Cerebellar nuclear complex (tissue), 1 donor: ENCODE results near the gene DSP.

ENCODE experiments used
- DNase-seq, 2 experiments: peaks; one replicate each; lab custom pipeline; 2025; lab: John Stamatoyannopoulos, UW

Gene DSP

DNA sequence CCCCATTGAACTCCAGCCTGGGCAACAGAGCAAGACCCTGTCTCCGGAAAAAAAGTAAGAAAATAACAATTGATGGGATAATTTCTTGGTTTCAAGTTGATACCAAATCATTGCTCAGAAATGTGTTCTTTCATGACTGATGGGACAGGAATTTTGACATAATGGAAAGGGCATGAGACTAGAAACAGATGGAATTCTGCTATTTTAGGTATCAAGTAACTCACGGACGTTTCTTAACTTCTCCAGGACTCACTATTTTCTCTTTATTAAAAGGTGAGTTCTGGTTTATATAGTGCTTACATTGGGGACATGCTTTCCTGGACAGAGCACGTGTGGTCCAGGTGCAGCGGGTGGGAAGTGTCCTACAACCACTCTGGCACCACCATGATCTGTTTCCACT, 6.0 kb upstream of the DSP start:
- DNase-seq, result no peak

DNA sequence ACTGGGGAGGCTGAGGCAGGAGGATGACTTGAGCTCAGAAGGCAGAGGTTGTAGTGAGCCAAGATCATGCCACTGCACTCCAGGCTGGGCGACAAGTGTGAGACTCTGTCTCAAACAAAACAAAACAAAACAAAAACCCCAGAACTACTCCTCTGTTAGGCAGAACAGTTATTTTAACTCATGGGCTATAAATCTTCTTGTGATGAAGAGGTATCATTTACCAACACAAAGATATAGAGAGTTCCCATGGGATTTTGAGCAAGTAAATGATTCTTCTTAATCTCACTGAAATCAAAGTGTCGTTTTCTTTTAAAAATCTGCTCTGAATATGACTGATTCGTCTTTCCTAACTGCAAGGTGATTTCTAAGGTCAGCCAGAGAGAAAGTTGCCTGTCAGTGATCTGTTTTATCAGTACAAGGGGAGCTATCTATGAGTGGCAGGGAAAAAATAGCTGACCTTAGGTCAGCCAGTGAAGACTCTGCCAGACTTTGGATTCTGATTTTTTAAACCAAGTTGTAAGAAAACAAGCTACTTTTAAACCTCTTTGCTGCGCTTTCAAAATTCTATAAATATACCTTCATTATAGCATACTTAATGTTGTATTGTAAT, 3.8 kb upstream of the DSP start:
- DNase-seq, result no peak

DNA sequence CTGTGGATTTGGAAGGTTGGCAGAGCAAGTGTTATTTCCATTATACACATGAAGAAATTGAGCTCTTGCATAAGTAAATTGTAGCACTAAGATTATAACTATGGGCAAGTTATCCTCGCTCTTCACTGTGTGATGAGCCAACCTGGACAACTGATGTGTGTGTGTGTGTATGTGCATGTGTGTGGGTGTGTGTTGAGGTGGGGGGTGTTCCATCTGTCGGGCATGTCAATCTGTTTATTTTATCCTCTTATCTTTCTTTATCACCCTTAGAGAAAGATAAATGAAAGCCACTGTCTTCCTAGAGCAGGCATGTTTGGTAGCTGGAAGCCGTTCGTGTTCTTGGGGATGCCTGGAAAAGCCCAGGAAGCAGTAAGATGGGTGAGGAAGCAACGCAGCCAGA, 3.0 kb upstream of the DSP start:
- DNase-seq, result no peak

DNA sequence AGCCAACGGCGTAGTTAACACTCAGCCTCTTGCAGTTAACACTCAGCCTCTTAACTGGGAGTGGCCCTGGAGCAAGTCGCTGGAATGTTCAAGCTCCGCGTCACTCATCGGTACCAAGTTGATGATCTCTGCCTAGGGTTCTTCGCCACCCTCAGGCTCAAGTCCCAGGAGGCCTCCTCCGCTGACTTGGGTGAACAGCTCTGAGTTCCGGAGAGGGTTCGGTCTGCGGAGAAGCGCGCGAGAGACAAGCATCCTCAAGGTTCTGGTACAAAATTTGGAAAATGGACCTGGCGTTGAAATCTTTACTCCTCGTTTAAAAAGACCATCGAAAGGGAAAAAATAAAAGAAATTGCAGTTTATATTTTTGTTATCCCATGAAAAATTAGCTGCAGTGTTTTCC, 876 bp upstream of the DSP start:
- no peak for DNase-seq

DNA sequence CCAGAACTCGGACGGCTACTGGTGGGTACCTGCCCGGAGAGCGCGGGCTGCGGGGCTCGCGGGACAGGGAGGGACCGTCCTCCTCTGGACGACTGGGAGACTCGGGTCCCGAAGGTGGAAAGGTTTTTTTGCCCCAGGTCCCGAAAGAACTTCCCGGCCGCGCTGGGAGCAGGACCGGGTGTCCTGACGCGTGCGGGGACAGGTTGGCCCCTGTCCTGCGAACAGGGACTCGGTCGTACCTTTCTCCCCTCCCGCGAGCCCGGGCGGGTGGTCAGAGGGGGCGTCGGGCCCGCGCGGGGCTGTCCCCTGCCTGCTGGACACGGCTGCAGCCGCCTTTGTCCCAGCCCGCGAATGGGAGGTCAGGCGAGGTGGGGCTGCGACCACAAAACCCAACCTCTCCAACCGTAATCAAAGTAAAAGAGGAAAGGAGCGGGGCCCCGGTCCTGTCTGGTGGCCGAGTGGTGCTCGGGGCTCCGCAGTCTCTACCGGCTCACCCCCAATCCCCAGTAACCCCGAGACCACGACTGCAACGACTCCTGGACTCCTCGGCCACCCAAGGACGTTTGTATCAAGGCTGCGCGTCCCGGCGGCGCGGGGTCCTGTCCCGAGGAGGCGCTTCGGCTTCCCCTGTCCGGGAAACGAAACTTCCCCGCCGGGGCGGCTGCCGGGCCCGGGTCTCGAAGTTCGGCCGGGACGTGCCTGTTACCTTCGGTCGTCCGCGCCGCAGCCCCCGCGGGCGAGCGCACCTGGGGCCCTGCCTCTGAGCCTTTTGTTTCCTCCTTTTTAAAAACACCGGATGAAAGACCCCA, 798 bp downstream of the DSP start:
- no peak for DNase-seq

DNA sequence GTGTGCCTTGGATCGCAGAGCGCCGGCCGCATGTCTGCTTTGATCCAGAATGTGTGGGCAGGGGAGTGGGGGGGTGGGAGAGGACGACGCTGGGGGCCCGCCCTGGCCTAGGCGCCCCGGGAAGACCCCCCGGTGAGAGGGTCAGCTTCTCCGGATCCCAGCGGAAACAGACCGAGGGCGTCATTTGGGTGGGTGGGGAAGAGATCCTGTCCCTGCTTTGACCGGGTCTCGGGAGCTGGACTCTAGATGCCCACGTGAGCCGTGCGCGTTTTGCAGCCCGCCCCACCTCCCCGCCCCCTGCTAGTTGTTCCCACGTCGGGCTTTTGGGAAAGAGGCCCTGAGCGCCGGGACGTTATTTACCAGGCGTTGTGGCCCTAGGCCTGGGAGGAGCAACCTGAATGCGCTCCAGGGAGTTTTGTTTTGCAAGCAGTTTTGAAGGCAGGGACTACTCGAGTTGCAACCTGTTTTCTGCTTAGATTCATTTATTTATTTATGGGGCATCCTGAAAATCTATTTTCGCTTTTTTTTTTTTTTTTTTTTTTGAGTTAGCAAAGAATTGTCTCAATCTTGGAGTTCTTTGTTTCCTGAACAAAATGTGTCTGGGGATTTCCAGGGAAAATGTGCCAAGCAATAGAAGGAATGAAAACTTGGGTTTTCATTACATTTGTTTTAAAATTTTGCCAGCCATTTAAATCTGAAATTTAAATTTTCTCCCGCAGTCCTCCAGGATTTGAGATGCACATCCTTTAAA, 1.6 kb downstream of the DSP start:
- no peak for DNase-seq

DNA sequence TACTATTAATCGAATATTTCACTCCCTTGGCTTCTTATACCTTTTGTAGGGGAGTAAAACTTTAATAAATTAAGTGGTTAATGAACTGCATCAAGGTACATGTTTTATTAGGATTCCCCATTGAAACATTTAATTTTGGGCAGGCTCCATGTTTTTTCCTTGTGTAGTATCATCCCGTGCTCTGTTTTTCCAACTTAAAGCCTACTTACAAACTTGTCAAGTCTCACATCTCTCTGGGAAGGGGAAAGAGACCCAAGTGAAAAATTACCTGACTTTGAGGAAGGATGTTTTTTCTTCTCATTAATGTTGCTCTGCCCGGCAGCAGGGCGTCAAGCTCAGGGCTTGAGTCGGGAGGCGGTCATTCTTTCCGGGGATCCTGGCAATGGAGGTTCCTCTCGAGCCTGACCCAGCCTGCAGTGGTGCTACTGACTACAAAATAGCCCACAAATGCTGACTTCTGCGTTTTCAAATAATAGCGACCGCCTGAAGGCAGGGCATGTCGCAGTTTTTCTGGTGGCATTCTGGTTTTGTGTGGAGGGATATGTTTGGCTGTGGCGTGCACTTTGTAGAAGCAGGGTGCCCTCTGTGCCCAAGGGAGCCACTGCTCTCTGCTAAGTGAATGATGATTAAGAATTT, 2.4 kb downstream of the DSP start:
- no peak for DNase-seq

DNA sequence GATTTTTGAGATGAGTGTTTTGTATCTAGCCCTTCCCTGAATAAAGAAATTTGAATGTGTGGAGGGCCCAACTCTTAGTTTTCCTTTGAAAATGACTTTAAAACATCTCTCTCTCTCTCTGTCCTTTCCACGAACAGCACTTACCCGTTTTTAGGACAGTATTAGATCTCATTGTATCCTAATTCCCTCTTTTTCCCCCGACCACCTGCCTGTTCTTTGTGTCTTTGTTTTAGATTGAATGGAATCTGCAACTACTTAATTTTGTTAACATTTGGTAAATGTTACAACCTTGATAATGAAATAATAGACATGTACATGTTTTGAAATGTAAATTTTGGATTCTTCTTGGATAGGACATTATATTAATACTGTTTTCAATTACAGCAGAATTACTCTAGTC, 3.1 kb downstream of the DSP start:
- DNase-seq, result no peak

DNA sequence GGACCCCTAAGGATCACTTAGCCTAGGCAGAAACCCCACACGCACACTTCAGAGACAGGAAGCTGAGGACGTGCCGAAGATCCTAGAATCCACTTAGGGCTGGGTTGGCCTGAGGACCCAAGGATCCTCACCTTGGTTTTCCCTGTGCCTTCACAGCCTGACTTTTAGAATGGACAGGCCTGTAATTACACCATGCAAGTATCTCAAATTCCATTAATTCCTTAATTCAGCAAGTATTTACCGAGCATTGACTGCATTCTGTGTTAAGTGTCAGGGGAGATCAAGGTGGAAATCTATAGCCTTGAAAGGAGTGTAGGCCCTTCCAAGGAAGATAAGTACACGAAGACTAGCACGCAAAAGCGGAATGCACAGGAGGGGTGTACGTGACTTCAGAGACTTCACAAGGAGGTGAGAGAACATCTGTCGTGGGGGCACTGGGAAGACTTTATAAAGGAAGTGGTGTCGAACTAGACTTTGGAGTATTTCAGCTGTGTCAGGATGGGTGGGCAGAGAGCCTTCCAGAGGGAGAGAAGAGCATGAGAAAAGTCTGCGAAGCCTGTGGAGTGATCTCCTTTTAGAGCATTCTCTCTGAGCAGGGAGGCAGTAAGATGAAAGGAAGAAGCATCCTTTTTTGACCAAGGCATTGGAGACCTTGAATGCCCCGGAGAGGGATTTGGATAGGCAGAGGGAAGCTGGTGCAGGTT, 4.0 kb downstream of the DSP start:
- no peak for DNase-seq

DNA sequence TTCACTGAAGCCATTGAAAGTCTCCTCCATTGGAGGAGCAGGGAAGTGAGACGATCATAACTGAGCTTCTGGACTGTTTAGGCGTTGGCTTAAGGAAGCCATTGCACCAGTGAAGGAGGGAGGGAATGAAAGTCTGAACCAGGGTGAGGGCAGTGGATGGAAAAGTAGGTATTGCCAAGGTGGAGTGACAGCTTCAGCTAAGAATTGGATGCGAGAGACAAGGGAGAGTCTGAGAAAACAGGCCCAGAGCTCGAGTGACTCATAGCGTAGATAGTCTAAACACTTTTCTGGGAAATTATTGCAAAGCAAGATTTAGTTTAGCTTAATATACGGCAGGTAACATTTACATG, 4.5 kb downstream of the DSP start:
- no peak for DNase-seq

DNA sequence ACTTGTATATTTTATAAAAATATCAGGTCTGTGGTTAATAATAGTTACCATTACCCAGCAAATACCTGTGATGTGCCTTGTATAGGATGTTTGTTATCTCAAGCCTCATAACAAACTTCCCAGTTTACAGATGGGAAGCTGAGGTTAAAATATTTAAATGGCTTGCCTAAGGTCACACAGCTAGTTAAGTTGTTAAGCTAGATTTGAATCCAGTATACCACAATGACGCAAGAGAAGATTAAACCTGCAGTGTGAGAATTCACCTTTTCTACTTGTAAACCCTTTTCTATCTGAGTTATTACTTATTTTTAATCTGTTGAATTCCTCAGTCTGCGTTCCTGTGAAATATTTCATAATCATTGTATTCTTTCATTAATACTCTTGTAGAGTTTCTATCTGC, 4.9 kb downstream of the DSP start:
- no peak for DNase-seq

DNA sequence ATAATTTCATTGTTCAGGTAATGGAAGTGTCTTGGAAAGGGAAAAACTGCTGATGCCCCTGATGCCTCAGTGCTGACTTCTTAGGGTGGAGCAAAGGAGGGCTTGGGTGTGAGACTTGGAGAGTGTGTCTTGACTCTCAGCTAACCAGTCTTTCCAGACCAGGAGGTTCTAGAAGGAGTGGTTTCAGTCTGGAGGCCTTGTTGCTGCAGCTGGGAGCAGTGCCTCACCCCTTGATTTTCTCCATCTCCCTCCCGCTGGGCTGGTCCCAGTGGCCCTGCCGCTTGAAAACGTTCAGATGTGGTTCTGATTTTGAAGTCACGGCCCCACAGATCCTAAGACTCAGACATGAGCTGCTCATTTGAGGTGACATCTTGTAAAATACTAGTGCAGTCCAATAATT, 5.4 kb downstream of the DSP start:
- DNase-seq, result no peak

DNA sequence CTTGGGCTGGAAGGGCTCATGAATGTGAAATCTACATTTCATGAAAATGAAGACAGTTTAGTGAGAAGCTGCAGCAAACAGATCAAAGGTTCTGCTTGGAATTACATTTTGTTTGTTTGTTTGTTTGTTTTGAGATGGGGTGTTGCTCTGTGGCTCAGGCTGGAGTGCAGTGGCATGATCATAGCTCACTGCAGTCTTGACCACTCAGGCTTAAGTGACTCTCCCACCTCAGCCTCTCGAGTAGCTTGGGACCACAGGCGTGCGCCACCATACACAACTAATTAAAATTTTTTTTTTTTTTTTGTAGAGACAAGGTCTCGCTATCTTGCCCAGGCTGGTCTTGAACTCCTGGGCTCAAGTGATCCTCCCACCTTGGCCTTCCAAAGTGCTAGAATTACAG, 5.8 kb downstream of the DSP start:
- DNase-seq, result no peak

DNA sequence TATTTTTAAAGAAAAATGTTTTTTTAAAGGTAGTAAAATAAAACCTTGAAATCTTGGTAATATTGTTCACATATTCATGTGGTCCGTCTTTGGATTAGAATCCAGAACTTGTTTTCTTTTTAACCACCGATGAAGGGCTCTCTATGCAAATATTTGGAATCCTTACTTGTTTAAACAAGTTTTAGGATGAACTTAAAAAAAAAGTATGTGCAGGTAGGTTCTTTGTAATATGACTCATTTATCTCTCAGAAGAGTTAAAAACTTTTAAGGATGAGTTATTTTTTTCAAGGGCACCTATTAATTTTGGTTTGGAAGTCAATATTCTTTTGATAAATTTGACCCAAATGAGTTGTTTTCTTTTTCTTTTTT, 8.9 kb downstream of the DSP start:
- DNase-seq, result no peak

DNA sequence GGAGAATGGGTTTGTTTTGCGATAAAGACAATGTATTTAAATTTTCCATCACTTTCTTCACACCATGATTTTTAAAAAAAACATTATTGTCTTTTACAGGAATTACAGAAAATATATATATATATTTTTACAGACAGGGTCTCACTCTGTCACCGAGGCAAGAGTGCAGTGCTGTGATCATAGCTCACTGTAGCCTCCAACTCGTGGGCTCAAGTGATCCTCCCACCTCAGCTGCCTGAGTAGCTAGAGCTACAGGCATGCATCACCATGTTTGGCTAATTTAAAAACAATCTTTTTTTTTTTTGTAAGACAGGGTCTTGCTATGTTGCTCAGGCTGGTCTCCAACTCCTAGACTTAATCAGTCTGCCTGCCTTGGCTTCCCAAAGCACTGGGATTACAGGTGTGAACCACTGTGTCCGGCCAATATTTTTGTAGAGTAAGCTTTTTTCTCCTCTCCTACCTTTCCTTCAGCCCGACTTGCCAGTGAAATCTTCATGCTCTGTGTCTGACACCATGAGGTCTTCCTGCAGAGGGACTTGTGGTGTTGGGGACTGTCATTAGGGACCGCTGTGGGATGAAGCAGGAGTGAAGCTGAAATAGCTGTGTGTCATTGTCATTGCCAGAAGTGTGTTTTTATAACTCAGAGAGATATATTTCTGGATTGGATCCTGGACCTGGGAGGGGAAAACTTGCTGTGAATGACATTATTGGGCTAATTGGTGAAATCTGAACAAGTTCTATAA, 13.2 kb downstream of the DSP start:
- DNase-seq, result no peak

DNA sequence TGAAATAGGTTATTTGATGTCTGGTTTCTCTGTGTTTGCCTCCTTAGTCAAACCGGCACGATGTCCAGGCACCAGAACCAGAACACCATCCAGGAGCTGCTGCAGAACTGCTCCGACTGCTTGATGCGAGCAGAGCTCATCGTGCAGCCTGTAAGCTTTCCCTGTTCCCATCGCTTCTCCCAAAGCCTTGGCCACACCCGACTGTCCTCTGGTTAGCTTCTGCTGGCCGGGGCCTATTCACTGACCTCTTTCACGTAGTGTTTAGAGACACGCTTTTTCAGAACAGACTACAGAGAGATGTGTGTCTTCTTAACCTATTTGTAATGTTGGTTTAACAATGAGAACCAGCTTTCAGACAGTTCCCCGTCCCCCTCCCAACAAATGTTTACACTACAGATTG, 14.2 kb downstream of the DSP start:
- no peak for DNase-seq

DNA sequence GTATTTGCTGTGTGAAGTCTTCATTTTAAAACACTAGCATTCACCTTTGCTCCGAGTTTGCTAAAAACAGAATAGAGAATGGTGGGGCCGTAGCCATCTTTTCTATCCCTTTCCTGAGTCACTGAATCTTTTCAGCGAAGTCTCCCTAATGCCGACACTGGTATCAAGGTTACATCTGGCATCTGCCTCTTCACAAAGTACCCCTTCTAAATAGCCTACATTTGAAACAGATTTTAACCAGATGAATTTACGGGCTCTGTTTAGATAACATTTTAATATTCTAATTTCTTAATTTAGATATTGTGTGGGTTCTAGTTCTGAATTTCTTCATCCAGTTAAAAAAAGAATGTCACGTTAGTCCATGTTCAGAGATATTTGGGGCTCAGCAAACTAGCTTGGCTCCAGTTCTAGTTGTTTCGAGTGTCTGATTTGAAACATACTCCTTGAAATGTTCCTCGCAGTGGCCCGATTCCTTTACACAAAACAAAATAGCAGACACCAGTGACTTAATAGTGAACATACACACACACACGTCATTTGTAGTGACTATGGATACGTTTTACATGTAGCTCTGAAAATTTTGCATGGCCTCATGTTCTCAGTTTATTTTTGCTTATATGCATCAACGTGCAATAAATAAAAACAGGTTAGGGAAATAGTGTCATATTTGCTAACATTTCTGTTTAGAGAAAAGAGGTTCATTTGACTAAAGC, 15.1 kb downstream of the DSP start:
- no peak for DNase-seq

DNA sequence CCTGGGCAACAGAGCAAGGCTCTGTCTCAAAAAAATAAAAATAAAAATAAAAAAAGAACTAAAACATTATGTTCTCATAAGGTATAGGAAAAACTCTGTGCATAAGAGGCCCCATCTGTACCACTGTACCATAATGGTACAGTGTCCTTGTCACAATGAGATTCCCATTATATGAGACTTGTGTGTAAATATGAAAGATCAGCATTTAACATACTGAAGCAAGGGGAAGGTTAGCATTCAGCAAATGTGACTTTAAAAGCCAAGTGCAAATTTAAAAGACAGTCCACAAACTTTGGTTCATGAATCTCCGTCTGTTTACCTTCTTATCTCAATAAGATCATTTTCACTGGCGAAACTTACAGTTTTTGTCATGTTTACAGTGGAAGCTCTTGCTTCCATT, 16.2 kb downstream of the DSP start:
- no peak for DNase-seq

DNA sequence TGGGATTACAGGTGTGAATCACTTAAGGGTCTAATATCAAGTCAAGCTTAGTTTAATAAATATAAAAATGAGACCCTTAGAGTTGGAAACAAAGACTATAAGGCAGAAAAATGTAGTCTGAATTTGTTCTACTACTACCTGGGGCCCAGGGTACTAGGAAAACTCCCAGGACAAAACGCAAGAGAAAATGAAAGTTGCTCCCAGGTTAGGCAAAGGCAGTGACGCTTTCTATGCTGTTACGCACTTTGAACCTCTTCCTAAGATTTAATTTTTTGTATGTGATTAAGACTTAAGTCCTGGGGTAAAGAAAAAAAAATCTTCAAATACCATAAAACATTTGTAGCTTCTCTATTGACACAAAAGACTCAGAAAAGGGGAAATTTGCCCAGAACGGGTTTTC, 17.3 kb downstream of the DSP start:
- DNase-seq, result no peak

DNA sequence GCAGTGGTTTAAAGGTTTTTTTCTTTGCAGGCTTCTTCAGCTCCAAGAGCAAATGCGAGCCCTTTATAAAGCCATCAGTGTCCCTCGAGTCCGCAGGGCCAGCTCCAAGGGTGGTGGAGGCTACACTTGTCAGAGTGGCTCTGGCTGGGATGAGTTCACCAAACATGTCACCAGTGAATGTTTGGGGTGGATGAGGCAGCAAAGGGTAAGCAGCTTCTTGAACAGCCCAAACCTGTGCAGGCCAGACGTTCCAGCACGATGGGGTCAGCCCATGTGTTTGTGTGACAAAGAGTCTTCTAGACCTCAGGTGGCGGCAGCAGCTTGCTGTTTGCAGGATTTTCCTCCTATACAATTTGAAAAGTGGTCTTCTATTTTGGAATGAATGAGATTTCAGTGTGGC, 17.7 kb downstream of the DSP start:
- DNase-seq, result no peak
